OCI-LY7 (cell line): ENCODE results near the gene CAPS. TPM values are rescaled to one million over a fixed set of nuclear protein-coding genes. Genes with fewer than 3 reads are reported as not detected.
A peak's percentile ranks its signal among the peaks of the same experiment; 100 is the strongest.

Source experiments
- BruUV-seq: library from RNA; stranded (reverse); fragments of 400-500 nt; replicated peaks from 2 replicates; lab custom pipeline; 2021; lab: Mats Ljungman, UMichigan
- CTCF ChIA-PET: fragments of 300-600 bp; sonication (Branson Sonifier 250); formaldehyde crosslinking; loops from one replicate; lab custom pipeline; 2022; ENCODE audit warnings: antibody characterized with exemption; ENCODE audit not compliant: unreplicated experiment; lab: Charles Lee
- POLR2A ChIA-PET: fragments of 300-600 bp; sonication (Branson Sonifier 250); formaldehyde crosslinking; loops from one replicate; lab custom pipeline; 2022; ENCODE audit warnings: antibody characterized with exemption; lab: Charles Lee
- DNase-seq: peaks from one replicate; pipeline ENCODE4 v3.0.0-alpha.2; 2015; ENCODE audit warnings: low spot score
- H2AFZ ChIP-seq: fragments of 200-600 bp; sonication (generic), shearing (Covaris generic); 2 replicates; pipeline ENCODE4 v1.6.1; 2014; ENCODE audit warnings: mild to moderate bottlenecking, antibody characterized with exemption, low read length, moderate library complexity
- H3K27ac ChIP-seq: fragments of 200-600 bp; sonication (generic); 2 replicates; pipeline ENCODE4 v1.5.1; 2014; ENCODE audit warnings: mixed run types, low read depth, mild to moderate bottlenecking, moderate library complexity, low read length, inconsistent platforms; ENCODE audit not compliant: poor library complexity, severe bottlenecking
- H3K36me3 ChIP-seq: fragments of 200-600 bp; sonication (generic); 2 replicates; pipeline ENCODE4 v1.6.1; 2014; ENCODE audit warnings: mild to moderate bottlenecking, antibody characterized with exemption, low read length, moderate library complexity, mixed read lengths; ENCODE audit not compliant: insufficient read depth
- H3K4me1 ChIP-seq: fragments of 200-600 bp; sonication (generic); 2 replicates; pipeline ENCODE4 v1.5.1; 2014; ENCODE audit warnings: mild to moderate bottlenecking, low read length; ENCODE audit not compliant: insufficient read depth, poor library complexity, severe bottlenecking
- H3K4me2 ChIP-seq: fragments of 200-600 bp; sonication (generic); 2 replicates; pipeline ENCODE4 v1.6.1; 2014; ENCODE audit warnings: mild to moderate bottlenecking, low read length
- H3K4me3 ChIP-seq: fragments of 200-600 bp; sonication (generic); 2 replicates; pipeline ENCODE4 v1.5.1; 2014; ENCODE audit warnings: mild to moderate bottlenecking, low read depth, low read length; ENCODE audit not compliant: poor library complexity, severe bottlenecking
- H3K79me2 ChIP-seq: fragments of 200-600 bp; sonication (generic); 2 replicates; pipeline ENCODE4 v1.6.1; 2016; ENCODE audit warnings: low read depth, mild to moderate bottlenecking, low read length, moderate library complexity, mixed read lengths; ENCODE audit not compliant: insufficient read depth
- H3K9me2 ChIP-seq: fragments of 200-600 bp; sonication (generic); 2 replicates; pipeline ENCODE4 v1.6.1; 2016; ENCODE audit warnings: mild to moderate bottlenecking, low read length, mixed read lengths; ENCODE audit not compliant: insufficient read depth
- H3K9me3 ChIP-seq: fragments of 200-600 bp; sonication (generic); 2 replicates; pipeline ENCODE4 v1.6.1; 2014; ENCODE audit warnings: mild to moderate bottlenecking, mixed run types, low read length, mixed read lengths
- H4K20me1 ChIP-seq: fragments of 200-600 bp; sonication (generic); 2 replicates; pipeline ENCODE4 v1.6.1; 2014; ENCODE audit warnings: mild to moderate bottlenecking, antibody characterized with exemption, low read length, moderate library complexity, mixed read lengths; ENCODE audit not compliant: insufficient read depth
- CTCF ChIP-seq: fragments of 200-600 bp; sonication (generic); conservative IDR thresholded peaks from 2 replicates; pipeline ENCODE4 v1.5.1; 2014; ENCODE audit warnings: mild to moderate bottlenecking, antibody characterized with exemption, low read length, moderate library complexity, mixed read lengths
- EZH2phosphoT487 ChIP-seq: fragments of 200-600 bp; sonication (generic); IDR thresholded peaks from 2 replicates; pipeline ENCODE4 v1.6.1; 2018; ENCODE audit warnings: low read depth, borderline replicate concordance, mild to moderate bottlenecking, mixed run types, antibody characterized with exemption, low read length, moderate library complexity, mixed read lengths
- intact Hi-C: fragments of 100-400 bp; cut with micrococcal nuclease; formaldehyde crosslinking; loops from one replicate; pipeline ENCODE4 v1.10.0; 2022; ENCODE audit not compliant: unreplicated experiment
- total RNA-seq, 2 experiments: library from RNA; depleted of rRNA in 1 of 2; stranded (reverse); fragments of >200 nt in 1 of 2; shearing (Covaris generic) in 1 of 2; gene quantifications; 2 replicates each; pipeline ENCODE4 v1.2.3, GENCODE V29; 2014 to 2022

CAPS gene
- total RNA-seq, 2 experiments from 2014 or later, result 8.1 to 11.0 TPM

DNA sequence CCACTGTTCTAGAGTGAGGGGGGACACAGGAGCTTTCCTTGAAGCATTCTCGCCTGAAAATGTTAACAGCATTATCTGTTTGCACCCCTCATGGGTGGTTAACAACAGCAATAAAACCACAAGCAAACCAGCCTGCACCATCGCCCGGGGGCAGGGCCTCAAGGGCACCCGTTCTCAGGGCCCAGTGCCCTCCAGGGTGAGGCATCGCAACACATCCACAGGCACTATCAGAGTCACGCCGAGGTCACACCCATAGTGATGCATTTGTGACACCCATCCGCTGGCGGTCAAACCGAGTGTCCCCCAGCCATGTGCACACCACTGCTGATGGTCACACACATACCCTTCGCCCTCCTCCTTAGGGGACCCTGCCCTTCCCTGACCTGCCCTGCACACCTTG is 48.3 kb upstream of the CAPS start:
- CTCF ChIA-PET, result no interaction called here
- intact Hi-C loops, result no loop called here
- no peaks in the 10 kb centered on the region for H3K36me3 ChIP-seq
- no TSS peak for BruUV-seq
- H3K4me1 ChIP-seq, result peaks cover 8% of the 10 kb centered on the region
- H3K9me2 ChIP-seq, result no peaks in the 10 kb centered on the region
- POLR2A ChIA-PET, result no interaction called here
- H3K27ac ChIP-seq, result no peak overlapping the region
- TF ChIP-seq EZH2phosphoT487 (no peak), CTCF (no peak)
- DNase-seq, result no peak
- no peaks in the 10 kb centered on the region for H3K9me3 ChIP-seq
- no peak overlapping the region for H3K4me3 ChIP-seq
- H3K4me2 ChIP-seq, result no peak overlapping the region
- H3K79me2 ChIP-seq, result no peaks in the 10 kb centered on the region
- H4K20me1 ChIP-seq, result no peaks in the 10 kb centered on the region
- no peak overlapping the region for H2AFZ ChIP-seq

GRCh38 chr19:5867201-5868136 is 46.6 kb upstream of the CAPS start:
- Histone ChIP-seq H3K36me3 (no peaks in the 10 kb centered on the region), H4K20me1 (no peaks in the 10 kb centered on the region), H3K4me2 (no peak overlapping the region), H3K4me3 (no peak overlapping the region), H3K9me2 (no peaks in the 10 kb centered on the region), H3K9me3 (no peaks in the 10 kb centered on the region), H2AFZ (peak overlapping the region; percentile 46), H3K27ac (no peak overlapping the region), H3K4me1 (peaks cover 8% of the 10 kb centered on the region), H3K79me2 (no peaks in the 10 kb centered on the region)
- intact Hi-C loops, result no loop called here
- no peak for TF ChIP-seq EZH2phosphoT487
- TF ChIP-seq CTCF, result no peak
- ChIA-PET POLR2A (no interaction called here), CTCF (no interaction called here)
- no peak for DNase-seq
- BruUV-seq, result no TSS peak

GRCh38 chr19:5870986-5871394 is 43.1 kb upstream of the CAPS start:
- CTCF ChIA-PET, result no interaction called here
- H4K20me1 ChIP-seq, result no peaks in the 10 kb centered on the region
- no peak overlapping the region for H3K4me2 ChIP-seq
- H3K4me3 ChIP-seq, result no peak overlapping the region
- H3K36me3 ChIP-seq, result no peaks in the 10 kb centered on the region
- DNase-seq, result no peak
- H2AFZ ChIP-seq, result no peak overlapping the region
- H3K9me2 ChIP-seq, result no peaks in the 10 kb centered on the region
- H3K4me1 ChIP-seq, result peaks cover 8% of the 10 kb centered on the region
- TF ChIP-seq CTCF (no peak), EZH2phosphoT487 (no peak)
- H3K27ac ChIP-seq, result no peak overlapping the region
- no TSS peak for BruUV-seq
- H3K9me3 ChIP-seq, result no peaks in the 10 kb centered on the region
- POLR2A ChIA-PET, result interaction anchor here (0.6 kb wide), 2 partner anchors 18 to 183 kb away, joined by 3 to 4 read pairs; no protein-coding TSS in a partner anchor
- intact Hi-C loops, result no loop called here
- no peaks in the 10 kb centered on the region for H3K79me2 ChIP-seq
